Neural cell (in vitro differentiated cells): ENCODE data around the gene OR4N2. TPM values are rescaled to one million over a fixed set of nuclear protein-coding genes. Genes with fewer than 3 reads are reported as not detected.
"Not testable (repeated sequence)": the region's sequence is repeated elsewhere in the genome, so short reads cannot be mapped to it uniquely, and the experiment has no call there.

ENCODE experiments used
- H2AFZ ChIP-seq: fragments of 200-600, 300-800 bp; sonication (generic), shearing (Covaris generic); 2 replicates; pipeline ENCODE4 v1.6.0; 2014; ENCODE audit warnings: low read depth, mild to moderate bottlenecking, antibody characterized with exemption, low read length, moderate library complexity
- H3F3A ChIP-seq: fragments of 200-600 bp; shearing (Covaris generic); 2 replicates; pipeline ENCODE4 v1.6.1; 2016; ENCODE audit warnings: mild to moderate bottlenecking, moderate library complexity, mixed read lengths, antibody characterized with exemption, low read length; ENCODE audit not compliant: insufficient read depth, poor library complexity, severe bottlenecking
- H3K27ac ChIP-seq: fragments of 200-600, 300-800 bp; sonication (generic), shearing (Covaris generic); 2 replicates; pipeline ENCODE4 v1.5.1; 2014; ENCODE audit warnings: mild to moderate bottlenecking, low read length, moderate library complexity
- H3K27me3 ChIP-seq: fragments of 300-800, 200-600 bp; sonication (generic), shearing (Covaris generic); 2 replicates; pipeline ENCODE4 v1.6.0; 2014; ENCODE audit warnings: mild to moderate bottlenecking, low read depth, low read length, moderate library complexity; ENCODE audit not compliant: insufficient read depth
- H3K36me3 ChIP-seq: fragments of 300-800, 200-600 bp; sonication (generic), shearing (Covaris generic); 2 replicates; pipeline ENCODE4 v1.5.1; 2014; ENCODE audit warnings: mild to moderate bottlenecking, antibody characterized with exemption, low read length, moderate library complexity; ENCODE audit not compliant: insufficient read depth
- H3K4me2 ChIP-seq: fragments of 300-800, 200-600 bp; sonication (generic), shearing (Covaris generic); 2 replicates; pipeline ENCODE4 v1.6.0; 2014; ENCODE audit warnings: mild to moderate bottlenecking, low read length
- H3K4me3 ChIP-seq: fragments of 300-800, 200-600 bp; sonication (generic), shearing (Covaris generic); 2 replicates; pipeline ENCODE4 v1.5.1; 2014; ENCODE audit warnings: mild to moderate bottlenecking, low read length, moderate library complexity
- H3K79me2 ChIP-seq: fragments of 200-600 bp; shearing (Covaris generic); replicated peaks from 2 replicates; pipeline ENCODE4 v1.6.0; 2014; ENCODE audit warnings: mild to moderate bottlenecking, low read length, moderate library complexity; ENCODE audit not compliant: insufficient read depth
- H3K9ac ChIP-seq: fragments of 300-800, 200-600 bp; sonication (generic), shearing (Covaris generic); 2 replicates; pipeline ENCODE4 v1.6.1; 2016; ENCODE audit warnings: mild to moderate bottlenecking, low read length, mixed read lengths
- H3K9me2 ChIP-seq: fragments of 200-600 bp; shearing (Covaris generic); 2 replicates; pipeline ENCODE4 v1.6.1; 2016; ENCODE audit warnings: mild to moderate bottlenecking, low read length, mixed read lengths; ENCODE audit not compliant: insufficient read depth
- H3K9me3 ChIP-seq: fragments of 200-600, 300-800 bp; sonication (generic), shearing (Covaris generic); 2 replicates; pipeline ENCODE4 v1.6.1; 2016; ENCODE audit warnings: mild to moderate bottlenecking, mixed run types, low read length, moderate library complexity, mixed read lengths
- H4K20me1 ChIP-seq: fragments of 200-600 bp; shearing (Covaris generic); 2 replicates; pipeline ENCODE4 v1.6.1; 2016; ENCODE audit warnings: mild to moderate bottlenecking, mixed run types; ENCODE audit not compliant: insufficient read depth
- CTCF ChIP-seq: fragments of 450-650 bp; IDR thresholded peaks from 2 replicates; pipeline ENCODE4 v1.5.1; 2014; ENCODE audit warnings: antibody characterized with exemption, mild to moderate bottlenecking, moderate library complexity; ENCODE audit not compliant: poor library complexity, severe bottlenecking
- EP300 ChIP-seq: fragments of 450-650 bp; conservative IDR thresholded peaks from 2 replicates; pipeline ENCODE4 v1.6.1; 2014; ENCODE audit warnings: antibody characterized with exemption, mild to moderate bottlenecking, moderate library complexity; ENCODE audit not compliant: poor library complexity, severe bottlenecking
- EZH2 ChIP-seq: fragments of 200-600, 300-800 bp; shearing (Covaris generic), sonication (generic); IDR thresholded peaks from 2 replicates; pipeline ENCODE4 v1.6.1; 2014; ENCODE audit warnings: antibody characterized with exemption, low read length, borderline replicate concordance, mild to moderate bottlenecking; ENCODE audit not compliant: insufficient read depth, poor library complexity, severe bottlenecking
- MXI1 ChIP-seq: fragments of 450-650 bp; conservative IDR thresholded peaks from 2 replicates; pipeline ENCODE4 v1.6.1; 2014; ENCODE audit warnings: antibody characterized with exemption, mild to moderate bottlenecking; ENCODE audit not compliant: poor library complexity, severe bottlenecking
- POLR2AphosphoS5 ChIP-seq: IDR thresholded peaks from 2 replicates; pipeline ENCODE4 v1.6.1; 2012
- RAD21 ChIP-seq: fragments of 450-650 bp; conservative IDR thresholded peaks from 2 replicates; pipeline ENCODE4 v1.6.1; 2014; ENCODE audit warnings: antibody characterized with exemption, mild to moderate bottlenecking, moderate library complexity
- REST ChIP-seq: IDR thresholded peaks from 2 replicates; pipeline ENCODE4 v1.6.1; 2012; ENCODE audit warnings: borderline replicate concordance
- SMC3 ChIP-seq: fragments of 450-650 bp; conservative IDR thresholded peaks from 2 replicates; pipeline ENCODE4 v1.6.1; 2014; ENCODE audit warnings: antibody characterized with exemption, mild to moderate bottlenecking, moderate library complexity; ENCODE audit not compliant: poor library complexity
- TAF1 ChIP-seq: IDR thresholded peaks from 2 replicates; pipeline ENCODE4 v1.6.1; 2012; ENCODE audit warnings: low read depth
- polyA plus RNA-seq: library from polyadenylated mRNA; depleted of rRNA; stranded (reverse); fragments of >200 nt; gene quantifications from 2 replicates; pipeline ENCODE4 v1.2.3, GENCODE V29; 2014

The OR4N2 gene
- polyA plus RNA-seq, 1 donor from 2014 or later: not detected

GRCh38 chr14:19771895-19772430 lies 31.6 kb upstream of the OR4N2 start:
- Histone ChIP-seq H3K9me2 (no peaks in the 10 kb centered on the region), H3K79me2 (no peaks in the 10 kb centered on the region), H3K9ac (no peak overlapping the region), H2AFZ (no peak overlapping the region), H3K36me3 (no peaks in the 10 kb centered on the region), H3K27me3 (no peaks in the 10 kb centered on the region), H3F3A (no peaks in the 10 kb centered on the region), H4K20me1 (no peaks in the 10 kb centered on the region), H3K4me2 (no peak overlapping the region), H3K4me3 (no peak overlapping the region), H3K9me3 (no peaks in the 10 kb centered on the region), H3K27ac (no peak overlapping the region)
- TF ChIP-seq RAD21: no peak
- TF ChIP-seq EZH2: no peak
- no peak for TF ChIP-seq MXI1
- TF ChIP-seq REST: no peak
- no peak for TF ChIP-seq TAF1
- no peak for TF ChIP-seq POLR2AphosphoS5
- TF ChIP-seq CTCF: no peak
- TF ChIP-seq SMC3: no peak
- TF ChIP-seq EP300: no peak

GRCh38 chr14:19772454-19772853 lies 31.1 kb upstream of the OR4N2 start:
- H2AFZ ChIP-seq, H3F3A ChIP-seq, H3K9me2 ChIP-seq, H3K4me3 ChIP-seq, H3K9ac ChIP-seq, H4K20me1 ChIP-seq, H3K27me3 ChIP-seq, H3K36me3 ChIP-seq, H3K9me3 ChIP-seq, H3K79me2 ChIP-seq, H3K4me2 ChIP-seq, H3K27ac ChIP-seq: not testable (repeated sequence)

- H3K4me3 ChIP-seq, H3K27ac ChIP-seq, H3K79me2 ChIP-seq, H3K9ac ChIP-seq, H3K27me3 ChIP-seq, H3K4me2 ChIP-seq, H3K36me3 ChIP-seq, H4K20me1 ChIP-seq, H3K9me2 ChIP-seq, H3F3A ChIP-seq, H3K9me3 ChIP-seq, H2AFZ ChIP-seq: not testable (repeated sequence)
These were observed 30.4 kb upstream of the OR4N2 start, which contains the start of gene OR4M1 for GRCh38 chr14:19773204-19773603. TSS of gene OR4M1 (plus strand) at chr14:19773504. CDS start at chr14:19780323, 6,819 bp downstream.
